GM18511 (cell line): ENCODE measurements around the gene ZNF81.
"Not testable (repeated sequence)": the region's sequence is repeated elsewhere in the genome, so short reads cannot be mapped to it uniquely, and the experiment has no call there.

Experiments used
- ATAC-seq: cut with Tn5 transposase; IDR thresholded peaks from one replicate; pipeline ENCODE4 v1.9.1; 2021; ENCODE audit warnings: mild to moderate bottlenecking, moderate library complexity; ENCODE audit not compliant: unreplicated experiment

Gene ZNF81

DNA sequence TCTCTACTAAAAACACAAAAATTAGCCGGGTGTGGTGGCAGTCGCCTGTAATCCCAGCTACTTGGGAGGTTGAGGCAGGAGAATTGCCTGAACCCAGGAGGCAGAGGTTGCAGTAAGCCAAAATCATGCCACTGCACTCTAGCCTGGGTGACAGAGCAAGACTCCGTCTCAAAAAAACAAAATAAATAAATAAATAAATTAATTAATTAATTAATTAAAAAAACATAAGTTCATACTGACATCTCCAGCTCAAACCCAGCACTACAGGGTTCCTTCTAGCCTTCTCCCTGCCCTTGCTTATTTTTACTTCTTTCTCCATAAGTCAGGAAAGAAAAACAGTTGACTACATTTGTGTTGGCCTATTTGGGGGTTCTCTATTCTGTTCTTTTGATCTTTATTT lies 95.3 kb downstream of the ZNF81 start:
- ATAC-seq, result not testable (repeated sequence)

DNA sequence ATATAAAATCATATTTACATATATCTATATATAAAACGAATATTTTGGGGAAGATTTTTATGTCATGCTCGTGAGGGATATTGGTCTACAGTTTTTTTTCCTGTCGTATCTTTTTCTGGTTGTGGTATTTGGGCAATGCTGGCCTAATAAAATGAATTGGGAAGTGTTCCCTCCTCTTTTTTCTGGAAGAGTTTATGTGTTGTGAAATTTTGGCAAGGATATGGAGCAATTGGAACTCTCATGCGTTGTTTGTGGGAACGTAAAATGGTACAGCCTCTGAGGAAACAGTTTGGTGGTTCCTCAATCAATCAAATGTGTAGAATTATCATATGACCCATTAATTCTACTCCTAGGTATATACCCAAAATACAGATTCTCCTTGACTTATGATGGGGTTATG lies 97.2 kb downstream of the ZNF81 start:
- no peak for ATAC-seq

DNA sequence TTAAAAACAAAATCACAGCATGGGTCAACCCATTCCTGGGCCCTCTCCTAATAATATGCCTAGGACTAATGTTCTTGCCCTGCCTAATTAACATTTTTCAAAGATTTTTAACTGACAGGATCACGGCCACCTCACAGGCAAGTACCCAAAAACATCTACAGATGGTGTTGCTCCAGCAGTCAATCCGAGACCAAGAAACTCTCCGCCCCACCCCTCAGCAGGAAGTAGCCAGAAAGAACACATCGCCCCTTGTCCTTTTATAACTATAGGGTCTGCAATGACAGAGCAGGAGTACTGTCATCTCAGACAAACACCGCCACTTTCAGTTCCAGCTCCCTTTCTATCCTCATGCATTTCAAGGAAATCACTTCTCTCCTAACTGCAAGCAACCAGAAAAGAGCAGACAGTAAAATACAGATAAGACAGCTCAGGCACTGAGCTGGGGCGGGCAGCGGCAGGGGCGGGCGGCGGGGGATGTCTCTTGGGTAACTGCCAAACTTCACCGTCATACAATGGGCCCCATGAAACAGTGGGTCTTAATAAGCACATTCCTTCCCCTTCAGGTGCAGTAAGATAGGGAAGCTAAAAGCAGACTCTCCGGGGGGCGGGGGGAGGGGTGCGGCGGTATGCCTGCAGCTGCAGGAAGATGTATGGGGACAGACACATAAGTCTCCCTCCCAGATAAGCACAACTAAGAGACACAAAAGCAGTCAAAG lies 99.7 kb downstream of the ZNF81 start:
- ATAC-seq, result peak; percentile 55

DNA sequence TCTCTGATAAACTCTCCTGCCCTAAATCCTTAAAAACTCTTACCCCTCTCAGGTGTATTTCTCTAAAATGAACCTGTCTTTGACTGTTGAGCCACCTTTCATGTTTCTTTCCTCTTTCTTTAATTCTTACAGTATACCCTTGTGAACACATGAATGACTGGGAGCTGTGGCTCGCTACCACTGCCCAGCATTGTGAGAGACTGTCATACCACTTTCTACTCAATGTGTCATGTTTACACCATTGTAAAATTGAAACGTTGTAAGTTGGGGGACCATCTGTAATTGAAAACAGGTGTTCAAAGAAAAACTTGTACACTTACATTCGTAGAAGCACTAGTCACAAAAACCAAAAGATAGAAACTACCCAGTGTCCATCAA lies 100.2 kb downstream of the ZNF81 start:
- ATAC-seq, result no peak

DNA sequence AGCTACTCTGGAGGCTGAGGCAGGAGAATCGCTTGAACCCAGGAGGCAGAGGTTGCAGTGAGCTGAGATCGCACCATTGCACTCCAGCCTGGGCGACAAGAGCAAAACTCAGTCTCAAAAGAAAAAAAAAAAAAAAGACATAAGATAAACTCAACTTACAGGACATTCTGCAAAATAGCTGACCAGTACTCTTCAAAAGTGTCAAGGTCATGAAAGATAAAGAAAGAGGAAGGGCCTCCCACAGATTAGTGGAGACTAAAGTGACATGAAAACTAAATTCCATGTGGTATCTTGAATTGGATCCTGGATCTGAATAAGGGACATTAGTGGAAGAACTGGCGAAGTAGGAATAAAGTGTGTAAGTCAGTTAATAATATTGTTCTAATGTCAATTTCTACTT lies 103.7 kb downstream of the ZNF81 start:
- ATAC-seq, result no peak

DNA sequence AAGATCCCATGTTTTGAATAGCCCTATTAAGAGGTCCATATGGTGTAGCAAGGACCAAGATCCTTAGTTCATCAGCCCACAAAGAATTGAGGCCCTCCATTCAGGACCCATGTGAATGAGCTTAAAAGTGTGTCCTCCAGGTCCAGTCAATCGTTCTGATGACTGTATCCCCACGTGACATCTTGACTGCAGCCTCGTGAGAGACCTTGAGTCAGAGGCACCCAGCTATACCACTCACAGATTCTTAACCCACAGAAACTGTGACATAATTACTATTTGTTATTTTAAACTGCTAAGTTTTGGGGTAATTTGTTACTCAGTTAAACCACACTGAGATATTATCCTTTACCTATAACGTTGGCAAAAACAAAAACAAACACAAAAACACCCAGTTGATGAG lies 104.7 kb downstream of the ZNF81 start:
- ATAC-seq, result no peak

DNA sequence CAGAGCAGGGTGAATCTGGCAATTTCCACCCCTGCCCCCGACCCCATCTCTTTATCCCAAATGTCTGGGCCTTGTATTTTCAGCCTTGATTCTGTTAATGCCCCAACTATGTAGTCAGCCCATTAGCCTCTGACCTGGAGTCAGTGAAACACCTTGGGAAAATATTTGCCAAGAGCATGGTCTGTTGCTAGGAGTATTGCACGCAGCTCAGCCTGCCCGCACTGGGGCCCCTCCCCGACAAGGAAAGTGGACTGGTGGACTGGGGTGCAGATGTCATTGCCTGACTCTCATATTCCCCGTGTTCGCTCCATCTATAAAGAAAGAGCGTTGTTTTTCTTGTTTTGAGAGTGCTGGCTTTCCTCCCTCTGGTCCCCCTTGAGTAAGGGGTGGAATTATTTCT lies 118.6 kb downstream of the ZNF81 start:
- ATAC-seq, result not testable (repeated sequence)

DNA sequence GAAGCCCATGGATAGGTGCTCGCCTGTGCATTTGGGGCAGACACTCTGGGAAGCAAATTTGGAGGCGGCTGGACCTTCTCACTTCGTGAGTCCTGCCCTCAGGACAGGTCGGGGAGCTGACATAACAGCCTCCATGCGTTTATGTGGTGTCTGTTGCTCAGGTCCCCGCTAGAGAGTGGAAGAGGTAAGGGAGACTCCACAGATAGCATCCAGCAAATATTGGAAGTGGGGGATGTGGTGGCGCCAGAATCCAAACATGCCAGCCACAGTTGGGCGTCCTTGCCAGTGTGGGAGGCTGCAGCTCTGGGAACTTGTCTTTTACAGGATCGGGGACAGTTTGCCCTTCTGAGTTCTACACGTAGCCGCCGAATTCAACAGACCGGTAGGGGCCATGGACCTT lies 119.3 kb downstream of the ZNF81 start:
- no peak for ATAC-seq

DNA sequence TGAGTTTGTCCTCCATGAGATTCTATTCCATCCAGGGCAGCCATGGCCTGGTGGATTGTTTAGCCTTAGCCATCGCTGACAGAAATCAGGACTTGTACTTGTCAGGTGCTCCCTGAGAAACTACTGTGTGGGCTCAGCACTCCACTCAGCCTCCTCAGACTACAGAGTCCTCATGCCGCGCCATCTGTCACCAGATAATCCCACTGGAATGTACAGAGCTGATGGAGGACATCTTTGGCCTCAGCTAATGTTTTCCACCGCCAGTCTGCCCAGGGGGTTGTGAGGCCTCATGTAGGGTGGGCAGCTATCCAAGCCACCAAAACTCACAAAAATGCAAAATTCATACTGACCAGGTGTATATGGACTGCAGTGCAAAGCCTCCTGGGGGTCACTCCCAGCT lies 121.5 kb downstream of the ZNF81 start:
- not testable (repeated sequence) for ATAC-seq

DNA sequence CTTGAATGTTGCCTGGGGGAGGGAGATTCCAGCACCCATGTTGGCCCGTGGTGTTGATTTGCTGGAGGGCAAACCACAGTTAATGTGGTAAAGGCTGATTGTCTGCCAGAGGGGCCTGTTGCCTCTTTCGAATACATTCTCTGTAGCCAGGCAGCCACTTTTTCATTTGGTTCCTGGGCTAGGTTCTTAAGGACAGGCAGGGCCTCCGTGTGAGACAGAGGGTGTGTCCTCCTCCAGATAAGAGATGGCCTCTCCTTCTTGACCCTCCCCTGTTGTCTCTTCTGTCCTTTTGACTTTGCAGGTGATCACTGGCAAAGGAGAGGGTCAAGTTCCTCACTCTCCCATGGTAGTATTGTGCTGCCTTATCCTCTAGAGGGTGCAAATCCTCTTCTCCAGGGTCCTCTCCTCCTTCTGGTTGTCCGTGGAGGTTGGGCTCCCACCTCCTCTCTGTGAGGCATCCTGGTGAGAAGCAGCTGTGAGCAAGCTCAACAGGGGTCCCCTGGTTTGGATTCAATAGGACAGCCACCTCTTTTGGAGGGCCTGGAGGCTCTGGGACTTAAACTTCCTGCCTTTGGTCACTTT lies 122.2 kb downstream of the ZNF81 start:
- no peak for ATAC-seq

- ATAC-seq, result no peak
Observed at GRCh38 chrX:47960406-47960805, 123.7 kb downstream of the ZNF81 start.

- not testable (repeated sequence) for ATAC-seq
Observed at GRCh38 chrX:47961830-47962229, 125.1 kb downstream of the ZNF81 start.

DNA sequence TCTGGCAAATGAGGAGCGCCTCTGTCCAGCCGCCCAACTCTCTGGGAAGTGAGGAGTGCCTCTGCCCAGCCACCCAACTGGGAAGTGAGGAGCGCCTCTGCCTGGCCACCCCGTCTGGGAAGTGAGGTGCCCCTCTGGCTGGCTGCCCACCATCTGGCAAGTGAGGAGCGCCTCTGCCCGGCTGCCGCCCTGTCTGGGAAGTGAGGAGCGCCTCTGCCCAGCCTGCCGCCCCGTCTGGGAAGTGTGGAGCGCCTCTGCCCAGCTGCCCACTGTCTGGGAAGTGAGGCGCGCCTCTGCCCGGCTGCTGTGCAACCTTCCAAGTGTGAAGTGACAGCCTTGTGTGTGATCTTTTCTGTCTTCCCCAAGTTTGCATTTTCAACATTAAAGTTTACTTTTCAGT lies 128.8 kb downstream of the ZNF81 start:
- not testable (repeated sequence) for ATAC-seq
